ENCODE data around the gene PYGB. TPM values are rescaled to one million over a fixed set of nuclear protein-coding genes. Genes with fewer than 3 reads are reported as not detected.

The PYGB gene
- total and polyA plus RNA-seq, 2 donors (not counting 1 experiment from before 2014, with no cell fraction given), result 22.5 to 30.6 TPM

DNA sequence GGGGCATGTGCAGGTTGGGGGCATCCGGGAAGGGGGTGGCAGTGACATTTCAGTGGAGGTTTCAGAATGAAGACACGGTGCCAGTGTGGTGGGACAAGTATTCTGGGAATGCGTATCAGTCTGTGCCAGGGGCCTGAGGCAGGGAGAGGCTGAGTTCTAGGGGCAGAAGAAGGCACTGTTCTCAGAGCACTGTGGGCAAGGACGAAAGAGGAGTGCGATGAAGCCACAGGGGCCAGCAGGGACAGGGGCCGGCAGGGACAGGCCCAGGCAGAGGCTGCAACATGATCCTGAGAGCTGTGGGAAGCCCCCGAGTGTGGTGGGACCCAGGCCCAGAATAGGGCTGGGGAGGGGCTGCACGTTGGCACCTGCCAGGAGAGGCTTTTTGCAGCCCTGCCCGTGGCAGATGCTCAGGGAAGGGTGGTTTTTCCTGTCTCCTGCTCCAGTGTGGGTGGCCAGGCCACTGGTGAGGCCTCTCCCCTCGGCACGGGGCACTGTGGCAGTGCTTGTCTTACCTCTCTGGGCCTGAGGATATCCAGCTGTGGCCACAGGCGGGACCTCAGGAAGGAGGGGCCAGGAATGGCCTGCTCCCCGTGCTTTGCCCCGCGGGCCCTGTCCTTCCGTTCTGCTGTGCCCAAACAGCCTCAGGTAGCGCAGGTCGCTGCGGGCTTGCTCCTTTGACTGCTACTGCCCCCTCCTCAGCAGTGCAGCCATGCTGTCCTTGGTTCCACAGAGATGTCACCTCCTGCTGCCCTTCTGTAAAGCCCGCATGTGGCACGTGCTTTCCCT is 42.4 kb upstream of the PYGB start:
- CTCF ChIA-PET, result no interaction called here
- no peak overlapping the region for H3K4me2 ChIP-seq (replicated peaks; ENCODE audit: low read depth, low read length, poor library complexity, severe bottlenecking)

DNA sequence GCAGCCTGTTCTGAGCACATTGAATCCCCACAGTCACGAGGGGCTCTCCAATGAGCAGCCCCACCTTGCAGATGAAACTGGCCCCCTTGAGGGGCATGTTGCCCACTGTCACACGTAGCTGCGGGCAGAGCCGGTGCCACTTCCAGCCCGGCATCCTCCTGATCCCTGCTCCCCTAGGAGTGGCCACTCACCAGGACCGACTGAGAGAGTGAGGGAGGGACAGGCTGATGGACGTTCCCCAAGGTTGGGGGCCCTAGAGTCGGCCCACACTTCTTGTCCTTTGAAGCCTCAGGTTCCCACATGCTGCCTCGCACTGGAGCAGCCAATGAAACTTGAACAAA is 41.9 kb upstream of the PYGB start:
- Mint-ChIP-seq H3K27ac (no peak overlapping the region), H3K27me3 (no peaks in the 10 kb centered on the region), H3K4me1 (peaks cover 22% of the 10 kb centered on the region), H3K4me3 (no peak overlapping the region), H3K9me3 (ENCODE audit: insufficient read depth) (no peaks in the 10 kb centered on the region)
- Histone ChIP-seq H3K27ac (ENCODE audit: low read length in 2 of 2) (no peak overlapping the region), H4K20me1 (ENCODE audit: control insufficient read depth, insufficient read depth, low read length, poor library complexity, severe bottlenecking) (peaks cover 18% of the 10 kb centered on the region), H3K27me3 (replicated peaks in 1 of 4; ENCODE audit: control extremely low read depth in 1 of 4, control insufficient read depth in 3 of 4, insufficient read depth in 4 of 4, low read length in 3 of 4) (no peaks in the 10 kb centered on the region), H3K9me3 (ENCODE audit: control extremely low read depth in 1 of 3, control insufficient read depth in 2 of 3, insufficient read depth in 1 of 3, low read length in 2 of 3) (no peaks in the 10 kb centered on the region), H3K4me3 (ENCODE audit: control extremely low read depth in 1 of 5, extremely low read depth in 1 of 5, insufficient read depth in 1 of 5, low read depth in 2 of 5, low read length in 4 of 5) (no peak overlapping the region), H3K36me3 (replicated peaks in 1 of 2; ENCODE audit: control extremely low read depth in 1 of 2, control insufficient read depth in 1 of 2, extremely low read depth in 1 of 2, insufficient read depth in 2 of 2, low read length in 1 of 2) (no peaks in the 10 kb centered on the region), H3K4me2 (replicated peaks; ENCODE audit: low read depth, low read length, poor library complexity, severe bottlenecking) (no peak overlapping the region), H3K4me1 (ENCODE audit: control insufficient read depth in 2 of 2, insufficient read depth in 2 of 2, low read length in 2 of 2) (peaks cover 15 to 17% of the 10 kb centered on the region in 2 donors), H2AFZ (ENCODE audit: insufficient read depth, low read depth, low read length, poor library complexity, severe bottlenecking) (no peak overlapping the region), H3K9ac (ENCODE audit: low read length) (no peak overlapping the region), H3K79me2 (ENCODE audit: control insufficient read depth, insufficient read depth, low read length) (peaks cover 38% of the 10 kb centered on the region)
- TF ChIP-seq, protein P1, sequence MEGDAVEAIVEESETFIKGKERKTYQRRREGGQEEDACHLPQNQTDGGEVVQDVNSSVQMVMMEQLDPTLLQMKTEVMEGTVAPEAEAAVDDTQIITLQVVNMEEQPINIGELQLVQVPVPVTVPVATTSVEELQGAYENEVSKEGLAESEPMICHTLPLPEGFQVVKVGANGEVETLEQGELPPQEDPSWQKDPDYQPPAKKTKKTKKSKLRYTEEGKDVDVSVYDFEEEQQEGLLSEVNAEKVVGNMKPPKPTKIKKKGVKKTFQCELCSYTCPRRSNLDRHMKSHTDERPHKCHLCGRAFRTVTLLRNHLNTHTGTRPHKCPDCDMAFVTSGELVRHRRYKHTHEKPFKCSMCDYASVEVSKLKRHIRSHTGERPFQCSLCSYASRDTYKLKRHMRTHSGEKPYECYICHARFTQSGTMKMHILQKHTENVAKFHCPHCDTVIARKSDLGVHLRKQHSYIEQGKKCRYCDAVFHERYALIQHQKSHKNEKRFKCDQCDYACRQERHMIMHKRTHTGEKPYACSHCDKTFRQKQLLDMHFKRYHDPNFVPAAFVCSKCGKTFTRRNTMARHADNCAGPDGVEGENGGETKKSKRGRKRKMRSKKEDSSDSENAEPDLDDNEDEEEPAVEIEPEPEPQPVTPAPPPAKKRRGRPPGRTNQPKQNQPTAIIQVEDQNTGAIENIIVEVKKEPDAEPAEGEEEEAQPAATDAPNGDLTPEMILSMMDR (IDR thresholded peaks at IDR 0.05), result no peak
- no peak for TF ChIP-seq EZH2 (IDR thresholded peaks at IDR 0.05; ENCODE audit: borderline replicate concordance, insufficient read depth, low read depth, low read length, poor library complexity, severe bottlenecking)
- CTCF ChIA-PET, result no interaction called here
- DNase-seq (no peak), ATAC-seq (ENCODE audit: low read depth) (no peak)
- WGBS (ENCODE audit: insufficient coverage), result 94% methylated on average over 9 of the region's 9 CpGs
- intact Hi-C loops (cut with micrococcal nuclease), result no loop called here
- POLR2A ChIA-PET, result no interaction called here

More for the DNA sequence above, 42.4 kb upstream of the PYGB start:
- intact Hi-C loops (cut with micrococcal nuclease), result no loop called here
- no peak overlapping the region for H3K4me3 Mint-ChIP-seq
- no peaks in the 10 kb centered on the region for H3K9me3 Mint-ChIP-seq (ENCODE audit: insufficient read depth)
- no peaks in the 10 kb centered on the region for H3K27me3 ChIP-seq (replicated peaks in 1 of 4; ENCODE audit: control extremely low read depth in 1 of 4, control insufficient read depth in 3 of 4, insufficient read depth in 4 of 4, low read length in 3 of 4)
- H3K9ac ChIP-seq (ENCODE audit: low read length), result no peak overlapping the region
- TF ChIP-seq, protein P1 (IDR thresholded peaks at IDR 0.05), result no peak
- TF ChIP-seq EZH2 (IDR thresholded peaks at IDR 0.05; ENCODE audit: borderline replicate concordance, insufficient read depth, low read depth, low read length, poor library complexity, severe bottlenecking), result no peak
- no peak for DNase-seq
- H2AFZ ChIP-seq (ENCODE audit: insufficient read depth, low read depth, low read length, poor library complexity, severe bottlenecking), result no peak overlapping the region
- no peak overlapping the region for H3K27ac ChIP-seq (ENCODE audit: low read length in 2 of 2)
- no peaks in the 10 kb centered on the region for H3K36me3 ChIP-seq (replicated peaks in 1 of 2; ENCODE audit: control extremely low read depth in 1 of 2, control insufficient read depth in 1 of 2, extremely low read depth in 1 of 2, insufficient read depth in 2 of 2, low read length in 1 of 2)
- H3K9me3 ChIP-seq (ENCODE audit: control extremely low read depth in 1 of 3, control insufficient read depth in 2 of 3, insufficient read depth in 1 of 3, low read length in 2 of 3), result no peaks in the 10 kb centered on the region
- peaks cover 22% of the 10 kb centered on the region for H3K4me1 Mint-ChIP-seq
- no peak overlapping the region for H3K27ac Mint-ChIP-seq
- no peaks in the 10 kb centered on the region for H3K27me3 Mint-ChIP-seq
- H4K20me1 ChIP-seq (ENCODE audit: control insufficient read depth, insufficient read depth, low read length, poor library complexity, severe bottlenecking), result peaks cover 18% of the 10 kb centered on the region
- 97% methylated on average over 21 of the region's 21 CpGs for WGBS (ENCODE audit: insufficient coverage)
- H3K4me1 ChIP-seq (ENCODE audit: control insufficient read depth in 2 of 2, insufficient read depth in 2 of 2, low read length in 2 of 2), result peaks cover 15 to 17% of the 10 kb centered on the region in 2 donors
- no peak overlapping the region for H3K4me3 ChIP-seq (ENCODE audit: control extremely low read depth in 1 of 5, extremely low read depth in 1 of 5, insufficient read depth in 1 of 5, low read depth in 2 of 5, low read length in 4 of 5)
- ATAC-seq (ENCODE audit: low read depth), result no peak
- H3K79me2 ChIP-seq (ENCODE audit: control insufficient read depth, insufficient read depth, low read length), result peaks cover 38% of the 10 kb centered on the region
- POLR2A ChIA-PET, result no interaction called here

Measured in B cell (primary cell).